Activated CD4-positive, alpha-beta T cell treated with anti-CD3 and anti-CD28 coated beads for 1 hour (primary cell): ENCODE measurements around the gene RNF145.
A peak's percentile ranks its signal among the peaks of the same experiment; 100 is the strongest.
"Not testable (repeated sequence)": the region's sequence is repeated elsewhere in the genome, so short reads cannot be mapped to it uniquely, and the experiment has no call there.

Source experiments
- DNase-seq: peaks from one replicate; pipeline ENCODE4 v3.0.0-alpha.2; 2020

RNF145 gene

GRCh38 chr5:159209438-159210209 is at the start of gene RNF145:
RNF145 (minus strand) TSS chr5:159209553; CDS start chr5:159203617, 5,936 bp downstream.
- DNase-seq, result peak; percentile 93

GRCh38 chr5:159258361-159258760 is 49.0 kb upstream of the RNF145 start:
- no peak for DNase-seq

GRCh38 chr5:159257629-159258283 is 48.4 kb upstream of the RNF145 start:
- no peak for DNase-seq

- no peak for DNase-seq
Observed at GRCh38 chr5:159257007-159257406, 47.7 kb upstream of the RNF145 start.

- DNase-seq, result no peak
Observed at GRCh38 chr5:159252195-159252594, 42.8 kb upstream of the RNF145 start.

GRCh38 chr5:159249158-159249557 is 39.8 kb upstream of the RNF145 start:
- DNase-seq, result no peak

GRCh38 chr5:159244890-159245289 is 35.5 kb upstream of the RNF145 start:
- no peak for DNase-seq

- DNase-seq, result no peak
Observed at GRCh38 chr5:159244163-159244562, 34.8 kb upstream of the RNF145 start.

- DNase-seq, result no peak
Observed at GRCh38 chr5:159243385-159243784, 34.0 kb upstream of the RNF145 start.

- DNase-seq, result no peak
Observed at GRCh38 chr5:159242656-159243055, 33.3 kb upstream of the RNF145 start.

GRCh38 chr5:159241946-159242552 is 32.7 kb upstream of the RNF145 start:
- DNase-seq, result no peak

- no peak for DNase-seq
Observed at GRCh38 chr5:159240301-159240870, 31.0 kb upstream of the RNF145 start.

GRCh38 chr5:159235871-159236520 is 26.6 kb upstream of the RNF145 start:
- not testable (repeated sequence) for DNase-seq

- no peak for DNase-seq
Observed at GRCh38 chr5:159231167-159231566, 21.8 kb upstream of the RNF145 start.

GRCh38 chr5:159230657-159231056 is 21.3 kb upstream of the RNF145 start:
- DNase-seq, result no peak

- not testable (repeated sequence) for DNase-seq
Observed at GRCh38 chr5:159228097-159228496, 18.7 kb upstream of the RNF145 start.

- no peak for DNase-seq
Observed at GRCh38 chr5:159227452-159227851, 18.1 kb upstream of the RNF145 start.

- DNase-seq, result no peak
Observed at GRCh38 chr5:159226451-159226850, 17.1 kb upstream of the RNF145 start.

GRCh38 chr5:159224471-159224870 is 15.1 kb upstream of the RNF145 start:
- DNase-seq, result no peak

- no peak for DNase-seq
Observed at GRCh38 chr5:159223469-159223868, 14.1 kb upstream of the RNF145 start.

- DNase-seq, result no peak
Observed at GRCh38 chr5:159220206-159220605, 10.9 kb upstream of the RNF145 start.

- DNase-seq, result no peak
Observed at GRCh38 chr5:159218595-159219023, 9.3 kb upstream of the RNF145 start.

GRCh38 chr5:159217236-159217635 is 7.9 kb upstream of the RNF145 start:
- no peak for DNase-seq
